ENCODE measurements around the gene CMC2.

Gene CMC2

DNA sequence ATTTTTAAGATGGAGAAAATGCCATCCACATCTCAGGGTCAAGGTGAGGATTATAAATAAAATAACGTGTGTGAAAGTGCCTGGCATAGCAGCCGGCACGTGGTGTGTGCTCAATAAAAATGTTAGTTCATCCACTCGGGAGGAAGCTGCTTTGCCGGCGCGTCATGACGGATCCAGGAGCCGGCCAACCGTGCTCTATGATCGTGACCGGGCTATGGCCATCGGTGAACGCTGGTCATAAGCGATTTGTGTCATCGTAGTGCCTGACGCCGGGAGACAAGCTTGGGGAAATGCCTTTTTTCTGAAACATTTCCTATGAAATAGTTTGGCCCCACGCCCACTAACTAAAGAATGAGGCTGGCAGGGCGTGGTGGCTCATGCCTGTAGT is 74.0 kb downstream of the CMC2 start:
- no peak overlapping the region for H3K9ac ChIP-seq (ENCODE audit: low read length)
- peak; percentile 76 to 81 for DNase-seq
- H3K4ac ChIP-seq (ENCODE audit: low read depth, low read length): no peak overlapping the region
- peak overlapping the region; percentile 87 for H3K4me2 ChIP-seq (ENCODE audit: low read length)
- H3K14ac ChIP-seq (ENCODE audit: low read length): no peak overlapping the region
- no peak overlapping the region for H2BK5ac ChIP-seq (ENCODE audit: low read depth, low read length, poor library complexity)
- no peaks in the 10 kb centered on the region for H3K36me3 ChIP-seq (ENCODE audit: control insufficient read depth in 1 of 2, insufficient read depth in 2 of 2, low read length in 2 of 2)
- no CpG with 5 or more reads among the region's 20 CpGs for WGBS (ENCODE audit: extremely low coverage, insufficient coverage, insufficient read length)
- no peaks in the 10 kb centered on the region for H3K79me1 ChIP-seq (ENCODE audit: low read length)
- H3K4me3 ChIP-seq (ENCODE audit: low read depth, low read length): no peak overlapping the region
- H4K8ac ChIP-seq (ENCODE audit: low read depth, low read length): no peak overlapping the region
- no peak overlapping the region for H3K23ac ChIP-seq (ENCODE audit: low read length)
- no peak overlapping the region for H3K27ac ChIP-seq (ENCODE audit: low read depth, low read length)
- peaks cover 14% of the 10 kb centered on the region for H3K27me3 ChIP-seq (ENCODE audit: insufficient read depth, low read length)
- H2AFZ ChIP-seq (ENCODE audit: insufficient read depth, low read length, poor library complexity): peak overlapping the region; percentile 47
- H2BK120ac ChIP-seq (ENCODE audit: insufficient read depth, low read length, poor library complexity): no peak overlapping the region
- no peak overlapping the region for H2BK12ac ChIP-seq (ENCODE audit: low read length)
- no peak overlapping the region for H3K18ac ChIP-seq (ENCODE audit: low read length)
- H3K9me3 ChIP-seq (ENCODE audit: insufficient read depth, low read depth, low read length): peaks cover 3% of the 10 kb centered on the region
- no peak overlapping the region for H4K12ac ChIP-seq (ENCODE audit: low read depth, low read length)
- peaks cover 8 to 13% of the 10 kb centered on the region in 2 experiments for H3K4me1 ChIP-seq (ENCODE audit: control insufficient read depth in 1 of 2, insufficient read depth in 2 of 2, low read length in 2 of 2)
- no peaks in the 10 kb centered on the region for H3K79me2 ChIP-seq (ENCODE audit: control insufficient read depth, insufficient read depth, low read length, poor library complexity)
- H2AK5ac ChIP-seq (ENCODE audit: low read length): no peak overlapping the region
- H4K91ac ChIP-seq (ENCODE audit: low read depth, low read length): no peak overlapping the region

DNA sequence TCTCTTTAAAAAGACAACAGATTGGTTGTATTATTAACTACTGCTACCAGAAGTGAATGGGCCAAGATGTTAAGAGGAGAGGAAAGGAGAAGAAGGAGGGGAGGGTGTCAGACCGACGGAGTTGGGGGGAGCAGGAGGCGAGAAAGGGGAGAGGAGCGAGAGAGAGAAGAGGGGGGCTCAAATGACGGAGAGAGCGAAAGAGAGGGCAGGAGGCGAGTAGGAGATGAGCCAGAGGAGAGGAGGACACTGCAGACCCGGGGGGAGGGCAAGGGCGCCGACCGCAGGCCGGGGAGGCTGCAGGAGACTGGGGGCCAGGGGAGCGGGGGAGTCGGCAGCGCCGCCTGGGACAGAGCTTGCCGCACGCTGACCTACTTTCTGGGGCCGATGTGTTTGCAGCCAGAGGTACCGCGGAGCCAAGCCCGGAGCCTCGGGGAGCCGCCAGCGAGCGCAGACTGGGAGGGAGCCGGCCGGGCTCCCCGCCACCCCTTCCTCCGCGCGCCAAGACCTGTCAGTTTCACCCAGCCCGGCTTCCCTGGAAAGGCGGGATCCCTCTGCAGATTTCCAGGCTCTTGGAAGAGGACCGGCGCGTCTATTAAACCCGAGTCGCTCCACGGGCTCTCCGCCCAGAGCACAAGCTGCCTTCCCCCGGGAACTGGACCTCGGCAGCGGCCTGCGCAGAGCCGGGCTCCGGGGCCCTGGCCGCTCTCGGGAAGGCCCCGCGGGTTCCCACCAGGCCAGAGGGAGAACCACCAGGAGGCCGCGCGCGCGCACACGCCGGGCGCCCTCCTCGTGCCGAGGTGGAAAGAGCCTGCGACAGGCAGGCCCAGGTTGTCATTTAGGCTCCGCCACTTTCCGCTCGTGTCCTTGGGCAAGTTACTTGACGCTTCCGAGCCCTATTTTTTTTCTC is 74.6 kb downstream of the CMC2 start:
- H4K12ac ChIP-seq (ENCODE audit: low read depth, low read length): no peak overlapping the region
- H2AFZ ChIP-seq (ENCODE audit: insufficient read depth, low read length, poor library complexity): peak overlapping the region; percentile 59
- H3K14ac ChIP-seq (ENCODE audit: low read length): no peak overlapping the region
- no peak overlapping the region for H3K27ac ChIP-seq (ENCODE audit: low read depth, low read length)
- no peaks in the 10 kb centered on the region for H3K79me1 ChIP-seq (ENCODE audit: low read length)
- H3K27me3 ChIP-seq (ENCODE audit: insufficient read depth, low read length): peaks cover 14% of the 10 kb centered on the region
- no peak overlapping the region for H2BK5ac ChIP-seq (ENCODE audit: low read depth, low read length, poor library complexity)
- H3K9me3 ChIP-seq (ENCODE audit: insufficient read depth, low read depth, low read length): peaks cover 3% of the 10 kb centered on the region
- H2BK120ac ChIP-seq (ENCODE audit: insufficient read depth, low read length, poor library complexity): no peak overlapping the region
- no peak overlapping the region for H3K23ac ChIP-seq (ENCODE audit: low read length)
- H3K18ac ChIP-seq (ENCODE audit: low read length): no peak overlapping the region
- H3K9ac ChIP-seq (ENCODE audit: low read length): no peak overlapping the region
- peaks cover 6 to 11% of the 10 kb centered on the region in 2 experiments for H3K4me1 ChIP-seq (ENCODE audit: control insufficient read depth in 1 of 2, insufficient read depth in 2 of 2, low read length in 2 of 2)
- H3K79me2 ChIP-seq (ENCODE audit: control insufficient read depth, insufficient read depth, low read length, poor library complexity): no peaks in the 10 kb centered on the region
- H3K4me3 ChIP-seq (ENCODE audit: low read depth, low read length): peak overlapping the region; percentile 58
- no CpG with 5 or more reads among the region's 67 CpGs for WGBS (ENCODE audit: extremely low coverage, insufficient coverage, insufficient read length)
- no peak overlapping the region for H3K4ac ChIP-seq (ENCODE audit: low read depth, low read length)
- no peak overlapping the region for H4K91ac ChIP-seq (ENCODE audit: low read depth, low read length)
- H4K8ac ChIP-seq (ENCODE audit: low read depth, low read length): no peak overlapping the region
- H2BK12ac ChIP-seq (ENCODE audit: low read length): no peak overlapping the region
- no peaks in the 10 kb centered on the region for H3K36me3 ChIP-seq (ENCODE audit: control insufficient read depth in 1 of 2, insufficient read depth in 2 of 2, low read length in 2 of 2)
- peak overlapping the region; percentile 87 for H3K4me2 ChIP-seq (ENCODE audit: low read length)
- H2AK5ac ChIP-seq (ENCODE audit: low read length): no peak overlapping the region
- DNase-seq: peak in 1 of 2 donors; percentile 50

DNA sequence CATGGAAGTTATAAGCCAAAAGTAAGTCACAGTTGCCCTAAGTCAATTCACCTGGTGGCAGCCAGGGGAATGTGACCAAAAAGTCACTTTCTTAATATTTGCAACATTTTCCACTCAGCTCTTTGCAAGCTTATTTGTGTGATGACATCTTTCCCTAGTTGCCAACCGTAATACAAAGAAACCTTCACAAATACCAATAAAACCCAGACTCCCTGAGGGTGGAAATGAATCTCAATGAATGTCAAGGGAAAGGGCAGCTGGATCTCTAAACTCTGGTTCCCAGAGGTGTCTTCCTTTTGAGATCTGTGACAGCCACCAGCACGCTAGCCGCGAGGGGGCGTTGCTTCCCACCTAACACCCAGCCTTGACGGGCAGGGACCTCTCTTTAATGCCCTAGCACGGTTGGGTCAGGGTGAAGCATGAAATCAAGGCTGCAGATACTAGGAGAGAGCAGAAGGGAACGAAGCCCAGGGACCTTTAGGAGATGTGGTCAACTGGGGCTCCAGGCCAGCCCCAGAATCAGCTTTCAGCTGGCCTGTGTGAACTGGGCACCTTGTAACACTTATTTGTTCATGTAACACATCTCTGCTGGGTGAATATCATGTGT is 82.2 kb downstream of the CMC2 start:
- Histone ChIP-seq H2AK5ac (ENCODE audit: low read length) (no peak overlapping the region), H3K9ac (ENCODE audit: low read length) (no peak overlapping the region), H3K9me3 (ENCODE audit: insufficient read depth, low read depth, low read length) (no peaks in the 10 kb centered on the region), H3K79me1 (ENCODE audit: low read length) (no peaks in the 10 kb centered on the region), H3K4ac (ENCODE audit: low read depth, low read length) (no peak overlapping the region), H3K36me3 (ENCODE audit: control insufficient read depth in 1 of 2, insufficient read depth in 2 of 2, low read length in 2 of 2) (no peaks in the 10 kb centered on the region), H3K23ac (ENCODE audit: low read length) (no peak overlapping the region), H4K91ac (ENCODE audit: low read depth, low read length) (no peak overlapping the region), H2AFZ (ENCODE audit: insufficient read depth, low read length, poor library complexity) (no peak overlapping the region), H3K79me2 (ENCODE audit: control insufficient read depth, insufficient read depth, low read length, poor library complexity) (no peaks in the 10 kb centered on the region), H3K27me3 (ENCODE audit: insufficient read depth, low read length) (no peaks in the 10 kb centered on the region), H2BK5ac (ENCODE audit: low read depth, low read length, poor library complexity) (no peak overlapping the region), H4K8ac (ENCODE audit: low read depth, low read length) (no peak overlapping the region), H4K12ac (ENCODE audit: low read depth, low read length) (no peak overlapping the region), H3K4me1 (ENCODE audit: control insufficient read depth in 1 of 2, insufficient read depth in 2 of 2, low read length in 2 of 2) (no peaks in the 10 kb centered on the region), H2BK12ac (ENCODE audit: low read length) (no peak overlapping the region), H3K14ac (ENCODE audit: low read length) (no peak overlapping the region), H3K4me3 (ENCODE audit: low read depth, low read length) (no peak overlapping the region), H3K4me2 (ENCODE audit: low read length) (no peak overlapping the region), H2BK120ac (ENCODE audit: insufficient read depth, low read length, poor library complexity) (no peak overlapping the region), H3K27ac (ENCODE audit: low read depth, low read length) (no peak overlapping the region), H3K18ac (ENCODE audit: low read length) (no peak overlapping the region)
- peak; percentile 27 to 64 for DNase-seq
- WGBS (ENCODE audit: extremely low coverage, insufficient coverage, insufficient read length): no CpG with 5 or more reads among the region's 8 CpGs

DNA sequence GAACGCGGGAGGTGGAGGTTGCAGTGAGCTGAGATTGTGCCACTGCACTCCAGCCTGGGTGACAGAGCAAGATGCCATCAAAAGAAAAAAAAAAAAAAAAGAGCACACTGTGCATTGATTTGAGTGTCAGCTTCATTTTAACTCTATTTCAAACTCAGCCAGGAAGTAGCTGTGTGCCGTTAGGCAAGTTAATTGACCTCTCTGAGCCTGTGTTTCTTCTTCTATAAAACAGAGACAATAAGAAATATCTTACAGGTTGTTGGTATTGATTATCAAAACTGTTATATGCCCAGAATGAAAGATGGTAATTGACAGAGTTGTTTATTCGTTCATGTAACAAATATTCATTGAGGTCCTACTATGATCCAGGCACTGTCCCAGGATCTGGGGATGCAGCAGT is 83.3 kb downstream of the CMC2 start:
- H2AK5ac ChIP-seq (ENCODE audit: low read length): no peak overlapping the region
- no peak overlapping the region for H4K8ac ChIP-seq (ENCODE audit: low read depth, low read length)
- no peak overlapping the region for H3K27ac ChIP-seq (ENCODE audit: low read depth, low read length)
- no peak overlapping the region for H3K4me3 ChIP-seq (ENCODE audit: low read depth, low read length)
- no peak overlapping the region for H2BK12ac ChIP-seq (ENCODE audit: low read length)
- no peak overlapping the region for H4K12ac ChIP-seq (ENCODE audit: low read depth, low read length)
- no peak overlapping the region for H3K23ac ChIP-seq (ENCODE audit: low read length)
- no peak overlapping the region for H2BK120ac ChIP-seq (ENCODE audit: insufficient read depth, low read length, poor library complexity)
- H3K4me2 ChIP-seq (ENCODE audit: low read length): no peak overlapping the region
- WGBS (ENCODE audit: extremely low coverage, insufficient coverage, insufficient read length): no CpG with 5 or more reads among the region's 4 CpGs
- no peaks in the 10 kb centered on the region for H3K79me1 ChIP-seq (ENCODE audit: low read length)
- no peaks in the 10 kb centered on the region for H3K9me3 ChIP-seq (ENCODE audit: insufficient read depth, low read depth, low read length)
- no peak for DNase-seq
- H4K91ac ChIP-seq (ENCODE audit: low read depth, low read length): no peak overlapping the region
- no peaks in the 10 kb centered on the region for H3K27me3 ChIP-seq (ENCODE audit: insufficient read depth, low read length)
- H3K18ac ChIP-seq (ENCODE audit: low read length): no peak overlapping the region
- H3K36me3 ChIP-seq (ENCODE audit: control insufficient read depth in 1 of 2, insufficient read depth in 2 of 2, low read length in 2 of 2): no peaks in the 10 kb centered on the region
- no peak overlapping the region for H3K4ac ChIP-seq (ENCODE audit: low read depth, low read length)
- no peaks in the 10 kb centered on the region for H3K79me2 ChIP-seq (ENCODE audit: control insufficient read depth, insufficient read depth, low read length, poor library complexity)
- no peak overlapping the region for H2BK5ac ChIP-seq (ENCODE audit: low read depth, low read length, poor library complexity)
- H3K9ac ChIP-seq (ENCODE audit: low read length): no peak overlapping the region
- H2AFZ ChIP-seq (ENCODE audit: insufficient read depth, low read length, poor library complexity): no peak overlapping the region
- H3K4me1 ChIP-seq (ENCODE audit: control insufficient read depth in 1 of 2, insufficient read depth in 2 of 2, low read length in 2 of 2): no peaks in the 10 kb centered on the region
- H3K14ac ChIP-seq (ENCODE audit: low read length): no peak overlapping the region
